EL (cell line): ENCODE measurements around the gene SPOCK1.
"Not testable (repeated sequence)": the region's sequence is repeated elsewhere in the genome, so short reads cannot be mapped to it uniquely, and the experiment has no call there.

ENCODE experiments used
- DNase-seq: peaks from one replicate; pipeline ENCODE4 v3.0.0-alpha.2; 2016

The SPOCK1 gene

GRCh38 chr5:137393196-137393993 is 105.7 kb downstream of the SPOCK1 start:
- DNase-seq: no peak

GRCh38 chr5:137392261-137392660 is 106.9 kb downstream of the SPOCK1 start:
- DNase-seq: no peak

- DNase-seq: not testable (repeated sequence)
These were observed 108.1 kb downstream of the SPOCK1 start for GRCh38 chr5:137391044-137391443.

- no peak for DNase-seq
These were observed 110.1 kb downstream of the SPOCK1 start for GRCh38 chr5:137389042-137389441.

GRCh38 chr5:137385064-137385463 is 114.1 kb downstream of the SPOCK1 start:
- no peak for DNase-seq

GRCh38 chr5:137383909-137384308 is 115.2 kb downstream of the SPOCK1 start:
- no peak for DNase-seq

GRCh38 chr5:137381555-137381954 is 117.6 kb downstream of the SPOCK1 start:
- DNase-seq: no peak

- DNase-seq: no peak
These were observed 119.4 kb downstream of the SPOCK1 start for GRCh38 chr5:137379555-137380286.

GRCh38 chr5:137375741-137376526 is 123.2 kb downstream of the SPOCK1 start:
- DNase-seq: no peak

- no peak for DNase-seq
These were observed 124.9 kb downstream of the SPOCK1 start for GRCh38 chr5:137374110-137374714.

GRCh38 chr5:137372773-137373160 is 126.4 kb downstream of the SPOCK1 start:
- peak; percentile 84 for DNase-seq

GRCh38 chr5:137372016-137372772 is 126.9 kb downstream of the SPOCK1 start:
- DNase-seq: peak; percentile 28

- DNase-seq: peak; percentile 87
These were observed 128.7 kb downstream of the SPOCK1 start for GRCh38 chr5:137370096-137371071.

GRCh38 chr5:137368651-137369050 is 130.5 kb downstream of the SPOCK1 start:
- no peak for DNase-seq

- no peak for DNase-seq
These were observed 131.2 kb downstream of the SPOCK1 start for GRCh38 chr5:137367951-137368350.

GRCh38 chr5:137366526-137366925 is 132.6 kb downstream of the SPOCK1 start:
- DNase-seq: no peak

- DNase-seq: peak; percentile 31
These were observed 133.8 kb downstream of the SPOCK1 start for GRCh38 chr5:137365126-137365865.

GRCh38 chr5:137361280-137361679 is 137.8 kb downstream of the SPOCK1 start:
- DNase-seq: peak; percentile 77

- peak; percentile 37 for DNase-seq
These were observed 138.5 kb downstream of the SPOCK1 start for GRCh38 chr5:137360607-137361006.

- DNase-seq: no peak
These were observed 139.2 kb downstream of the SPOCK1 start for GRCh38 chr5:137359941-137360340.
